ENCODE measurements around the gene HGFAC. TPM values are rescaled to one million over a fixed set of nuclear protein-coding genes. Genes with fewer than 3 reads are reported as not detected.

The HGFAC gene
- total RNA-seq, result 0.32 TPM in 1 of 2 replicates, not detected in the other

GRCh38 chr4:3441501-3442459 is at the start of gene HGFAC:
Gene HGFAC, plus strand, starts transcription at chr4:3441968. Its CDS starts 34 bp downstream, at chr4:3442002.

GRCh38 chr4:3462790-3463415 is 21.1 kb downstream of the HGFAC start, which contains the start of gene DOK7:
Gene DOK7, plus strand, starts transcription at chr4:3463306. Its CDS starts 70 bp downstream, at chr4:3463376.

Other genes starting within 250 kb of the HGFAC start
- 0.65 TPM in 2 replicates for gene MSANTD1, start 192.8 kb upstream of the HGFAC start, total RNA-seq
- 19.5 and 25.7 TPM in 2 replicates for gene RGS12, start 148.9 kb upstream of the HGFAC start, total RNA-seq
- gene DOK7, start 21.3 kb downstream of the HGFAC start, total RNA-seq, result 0.13 and 0.22 TPM in 2 replicates
- gene LRPAP1, start 90.5 kb downstream of the HGFAC start, total RNA-seq, result 98.2 and 100 TPM in 2 replicates